Activated CD8-positive, alpha-beta memory T cell treated with anti-CD3 and anti-CD28 coated beads, Interleukin-2, amount 50 U/mL, for 24 hours (primary cell): ENCODE measurements around the gene MAP3K4.

ENCODE experiments used
- DNase-seq: peaks from one replicate; pipeline ENCODE4 v3.0.0-alpha.2; 2020; ENCODE audit errors: extremely low read depth

MAP3K4 gene

GRCh38 chr6:161037873-161038228 is 46.3 kb downstream of the MAP3K4 start:
- no peak for DNase-seq

- DNase-seq = no peak
Observed at GRCh38 chr6:161038229-161039031, 46.9 kb downstream of the MAP3K4 start.

DNA sequence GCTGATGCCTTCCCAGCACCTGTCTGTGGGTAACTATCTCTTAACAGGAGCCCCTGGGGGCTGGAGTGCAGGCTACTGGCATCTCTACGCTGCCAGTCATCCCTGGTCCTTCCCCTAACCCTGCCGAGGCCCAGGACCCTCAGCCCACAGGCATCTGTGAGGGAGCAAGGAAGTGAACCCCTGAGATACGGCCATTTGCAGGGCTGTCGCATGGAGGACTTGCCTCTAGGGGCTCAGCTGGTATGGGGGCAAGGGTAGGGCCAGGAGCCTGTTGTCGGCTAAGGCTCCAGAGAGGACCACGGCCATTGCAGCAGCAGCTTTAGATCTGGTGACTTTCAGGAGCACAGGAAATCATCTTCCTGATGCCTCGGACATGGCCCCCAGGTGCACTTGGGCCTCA is 49.7 kb downstream of the MAP3K4 start:
- no peak for DNase-seq

DNA sequence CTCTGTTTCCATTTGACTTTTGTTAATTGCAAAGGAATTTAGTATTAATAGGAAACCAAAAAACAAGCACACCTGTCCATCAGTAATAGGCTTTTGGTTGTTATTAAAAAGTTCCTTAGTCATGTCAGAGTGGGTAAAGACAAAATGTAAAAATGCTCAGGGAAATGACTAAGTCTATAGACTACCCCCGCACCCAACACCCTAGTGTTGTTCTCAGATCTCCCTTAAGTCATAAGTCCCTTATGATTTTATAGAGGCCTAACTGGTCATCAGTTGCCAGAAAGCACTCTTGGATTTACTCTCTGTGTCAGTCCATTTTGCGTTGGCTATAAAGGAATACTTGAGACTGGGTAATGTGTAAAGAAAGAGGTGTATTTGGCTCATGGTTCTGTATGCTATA is 52.8 kb downstream of the MAP3K4 start:
- DNase-seq = no peak

DNA sequence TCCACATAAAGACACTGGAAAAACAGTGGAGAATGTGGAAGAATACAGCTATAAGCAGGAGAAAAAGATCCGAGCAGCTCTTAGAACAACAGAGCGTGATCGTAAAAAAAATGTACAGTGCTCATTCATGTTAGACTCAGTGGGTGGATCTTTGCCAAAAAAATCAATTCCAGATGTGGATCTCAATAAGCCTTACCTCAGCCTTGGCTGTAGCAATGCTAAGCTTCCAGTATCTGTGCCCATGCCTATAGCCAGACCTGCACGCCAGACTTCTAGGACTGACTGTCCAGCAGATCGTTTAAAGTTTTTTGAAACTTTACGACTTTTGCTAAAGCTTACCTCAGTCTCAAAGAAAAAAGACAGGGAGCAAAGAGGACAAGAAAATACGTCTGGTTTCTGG is 57.1 kb downstream of the MAP3K4 start:
- no peak for DNase-seq

GRCh38 chr6:161050134-161050765 is 58.7 kb downstream of the MAP3K4 start:
- no peak for DNase-seq

- no peak for DNase-seq
Observed at GRCh38 chr6:161053103-161053502, 61.5 kb downstream of the MAP3K4 start.

- no peak for DNase-seq
Observed at GRCh38 chr6:161054876-161055275, 63.3 kb downstream of the MAP3K4 start.

DNA sequence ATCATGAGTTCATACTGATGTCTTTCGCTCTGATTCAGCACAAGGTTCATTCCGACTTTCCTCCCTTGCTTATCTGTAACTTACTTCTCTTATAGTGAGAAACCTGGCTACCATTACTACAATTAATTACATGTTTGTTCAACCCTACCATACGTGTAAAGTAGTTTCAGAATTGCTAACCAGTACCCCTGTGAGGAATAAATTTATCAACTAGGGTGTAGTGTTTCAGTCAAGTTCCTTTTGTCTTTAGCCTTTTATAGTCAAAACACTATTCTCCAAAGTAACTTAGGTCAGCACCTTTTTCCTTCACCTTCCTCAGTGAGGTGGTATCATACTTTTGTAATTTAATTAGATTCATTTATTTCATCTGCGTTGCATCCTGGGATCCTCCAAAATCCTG is 64.9 kb downstream of the MAP3K4 start:
- no peak for DNase-seq

DNA sequence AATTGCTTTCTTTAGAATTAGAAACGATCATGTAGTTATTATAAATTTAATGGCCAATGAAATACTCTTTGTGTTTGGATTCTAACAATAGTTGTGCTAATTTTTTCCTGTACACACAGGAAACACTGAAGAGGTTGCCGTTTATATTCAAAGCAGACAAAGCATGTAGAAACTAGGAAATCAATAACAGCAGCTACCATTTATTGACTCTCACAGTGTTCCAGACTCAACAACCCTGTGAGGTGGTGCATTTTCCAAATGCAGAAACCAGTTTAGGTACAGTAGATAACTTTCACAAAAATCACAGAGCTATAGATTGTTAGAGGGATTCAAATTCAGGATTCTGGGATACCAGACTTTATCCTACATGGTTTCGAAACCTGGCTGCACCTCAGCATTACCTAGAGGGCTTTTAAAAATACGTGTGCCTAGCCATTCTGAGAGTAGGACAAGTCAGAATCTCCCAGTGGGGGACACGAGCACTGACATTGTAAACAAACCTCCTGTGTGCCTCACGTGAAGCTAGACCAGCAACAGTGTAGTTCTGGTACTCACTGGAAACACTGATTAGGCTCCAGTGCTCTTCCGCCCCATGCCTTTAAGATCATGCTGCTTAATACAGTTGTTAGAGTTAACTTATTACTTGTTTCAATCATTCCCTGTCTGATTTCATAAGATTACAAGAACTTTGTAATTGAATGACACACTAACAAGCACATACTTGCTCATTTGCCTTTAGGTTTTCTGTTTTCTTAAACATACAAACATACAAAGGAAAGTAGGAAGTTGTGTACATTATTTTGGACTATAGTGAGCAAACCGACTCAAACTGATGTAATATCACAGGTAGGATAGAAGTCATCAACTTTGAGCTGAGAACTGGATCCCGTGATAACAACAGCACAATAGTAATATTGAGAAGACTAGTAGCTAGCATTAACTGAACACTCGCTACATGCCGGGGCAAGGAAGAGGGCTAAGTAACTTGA is 65.8 kb downstream of the MAP3K4 start:
- DNase-seq = no peak

GRCh38 chr6:161058741-161059140 is 67.2 kb downstream of the MAP3K4 start:
- DNase-seq = no peak

- no peak for DNase-seq
Observed at GRCh38 chr6:161061576-161061975, 70.0 kb downstream of the MAP3K4 start.

DNA sequence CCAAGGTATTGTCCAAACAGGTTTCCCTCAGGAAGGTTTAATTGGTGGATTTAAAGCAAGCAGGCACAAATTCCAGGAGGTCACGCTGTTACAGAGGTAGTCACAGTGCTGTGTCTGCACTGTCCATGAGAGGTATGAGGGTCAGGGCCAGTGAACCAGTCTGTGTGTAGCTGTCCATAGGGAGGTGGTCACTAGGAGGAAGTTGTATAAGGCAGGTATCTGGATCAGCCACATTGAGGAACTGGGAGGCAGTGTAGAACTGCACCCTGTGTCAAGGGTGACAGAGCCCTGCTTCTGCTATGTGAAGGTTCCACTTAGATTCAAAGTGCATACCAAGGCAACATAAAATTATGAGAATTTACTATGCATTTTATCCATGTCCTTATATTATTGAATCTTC is 73.3 kb downstream of the MAP3K4 start:
- no peak for DNase-seq

GRCh38 chr6:161066511-161066910 is 74.9 kb downstream of the MAP3K4 start:
- DNase-seq = no peak

GRCh38 chr6:161067749-161068148 is 76.2 kb downstream of the MAP3K4 start:
- DNase-seq = no peak

DNA sequence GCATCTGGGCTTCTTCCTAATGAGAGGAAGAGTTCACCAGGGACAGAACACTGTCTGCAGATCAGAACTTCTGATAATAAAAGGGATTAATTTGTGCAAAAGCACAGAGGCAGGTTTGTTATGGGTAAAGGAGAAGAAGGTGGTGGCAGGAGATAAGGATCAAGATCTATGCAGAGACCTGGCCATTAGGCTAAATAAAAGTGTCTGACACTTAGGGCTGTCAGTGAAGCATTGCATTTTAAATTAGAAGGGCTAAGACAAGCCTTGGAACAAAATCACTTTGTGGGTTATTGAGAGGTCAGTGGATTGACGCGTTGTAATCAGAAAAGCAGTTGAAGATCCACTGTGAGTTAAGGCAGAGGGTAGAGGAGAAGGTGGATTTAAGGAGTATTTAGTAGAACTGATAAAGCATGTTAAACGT is 76.8 kb downstream of the MAP3K4 start:
- no peak for DNase-seq

DNA sequence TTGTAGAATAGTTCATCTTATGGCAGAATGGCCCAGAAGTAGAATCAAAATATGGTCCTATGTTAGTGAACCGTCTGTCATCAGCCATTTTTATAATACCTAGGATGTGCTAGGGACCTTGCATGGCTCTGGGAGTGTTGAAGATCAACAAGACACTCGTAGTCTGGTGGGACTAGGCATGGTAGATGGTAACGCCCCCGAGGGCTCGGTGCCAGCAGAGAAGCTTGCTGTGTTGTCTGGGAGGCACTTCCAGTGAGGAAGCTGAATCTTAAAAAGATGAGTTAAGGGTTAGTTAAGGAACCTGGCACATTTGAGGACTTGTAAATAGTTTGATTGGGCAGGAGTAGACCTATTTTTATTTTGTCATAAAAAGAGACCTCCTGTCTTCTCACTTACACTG is 82.4 kb downstream of the MAP3K4 start:
- DNase-seq = no peak

GRCh38 chr6:161074496-161075121 is 83.0 kb downstream of the MAP3K4 start:
- no peak for DNase-seq

DNA sequence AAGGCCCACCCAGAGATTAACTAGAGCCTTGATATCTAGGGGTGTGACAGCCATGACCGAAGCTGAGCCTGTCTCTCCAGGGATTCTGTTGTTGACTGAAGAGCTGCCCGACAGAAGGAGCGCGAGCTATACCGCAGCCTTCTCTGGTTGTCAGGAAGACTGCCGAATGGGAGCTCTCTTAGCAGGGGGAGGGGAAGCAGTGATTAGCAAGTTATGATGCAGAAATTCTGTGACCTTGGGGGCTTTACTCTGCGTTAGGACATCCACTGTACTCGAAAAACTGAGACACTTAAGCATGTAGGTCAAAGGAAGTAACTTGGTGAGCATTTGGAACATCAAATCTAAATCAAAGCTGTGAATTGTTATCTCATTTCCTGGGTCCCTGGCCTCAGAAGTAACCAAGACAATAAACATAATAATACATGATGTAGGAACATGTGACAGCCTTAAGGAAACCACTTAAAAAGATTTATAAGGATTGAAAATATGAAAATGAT is 84.7 kb downstream of the MAP3K4 start:
- no peak for DNase-seq

GRCh38 chr6:161079566-161080262 is 88.1 kb downstream of the MAP3K4 start:
- peak; percentile 10 for DNase-seq
